ENCODE data around the gene METAP1D.
"Not testable (repeated sequence)": the region's sequence is repeated elsewhere in the genome, so short reads cannot be mapped to it uniquely, and the experiment has no call there.

Gene METAP1D

DNA sequence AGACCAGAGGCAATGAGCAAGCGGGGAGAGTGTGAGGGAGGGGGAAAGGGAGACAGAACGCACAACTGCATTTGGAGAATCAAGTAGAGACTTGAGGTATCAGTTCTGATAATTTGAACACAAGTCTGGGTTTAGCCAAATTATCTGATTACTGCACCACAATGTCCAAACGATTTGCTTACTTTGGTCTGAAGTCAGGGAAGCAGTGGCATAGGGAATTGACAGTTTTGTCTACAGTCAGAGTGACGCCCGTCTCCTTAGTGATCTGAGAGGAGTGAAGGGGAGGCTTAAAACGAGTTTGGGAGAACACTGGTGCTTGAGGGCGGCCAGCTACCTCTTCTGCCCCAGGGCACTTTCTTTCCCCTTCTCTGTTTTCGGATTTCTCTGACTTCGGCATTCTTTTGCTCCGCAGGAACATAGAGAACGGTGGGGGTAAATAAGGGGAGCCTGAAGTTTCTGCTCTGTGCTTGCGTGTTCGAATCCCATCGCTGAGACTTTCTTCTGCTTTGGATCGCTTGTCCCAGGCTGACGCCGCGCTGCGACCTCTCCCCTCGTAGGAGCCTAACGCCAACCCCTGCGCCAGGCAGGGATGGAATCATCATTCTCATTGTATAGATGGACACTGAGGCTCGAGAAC is 105.8 kb downstream of the METAP1D start:
- DNase-seq = no peak

GRCh38 chr2:172106108-172106961 is 106.6 kb downstream of the METAP1D start:
- no peak for DNase-seq

DNA sequence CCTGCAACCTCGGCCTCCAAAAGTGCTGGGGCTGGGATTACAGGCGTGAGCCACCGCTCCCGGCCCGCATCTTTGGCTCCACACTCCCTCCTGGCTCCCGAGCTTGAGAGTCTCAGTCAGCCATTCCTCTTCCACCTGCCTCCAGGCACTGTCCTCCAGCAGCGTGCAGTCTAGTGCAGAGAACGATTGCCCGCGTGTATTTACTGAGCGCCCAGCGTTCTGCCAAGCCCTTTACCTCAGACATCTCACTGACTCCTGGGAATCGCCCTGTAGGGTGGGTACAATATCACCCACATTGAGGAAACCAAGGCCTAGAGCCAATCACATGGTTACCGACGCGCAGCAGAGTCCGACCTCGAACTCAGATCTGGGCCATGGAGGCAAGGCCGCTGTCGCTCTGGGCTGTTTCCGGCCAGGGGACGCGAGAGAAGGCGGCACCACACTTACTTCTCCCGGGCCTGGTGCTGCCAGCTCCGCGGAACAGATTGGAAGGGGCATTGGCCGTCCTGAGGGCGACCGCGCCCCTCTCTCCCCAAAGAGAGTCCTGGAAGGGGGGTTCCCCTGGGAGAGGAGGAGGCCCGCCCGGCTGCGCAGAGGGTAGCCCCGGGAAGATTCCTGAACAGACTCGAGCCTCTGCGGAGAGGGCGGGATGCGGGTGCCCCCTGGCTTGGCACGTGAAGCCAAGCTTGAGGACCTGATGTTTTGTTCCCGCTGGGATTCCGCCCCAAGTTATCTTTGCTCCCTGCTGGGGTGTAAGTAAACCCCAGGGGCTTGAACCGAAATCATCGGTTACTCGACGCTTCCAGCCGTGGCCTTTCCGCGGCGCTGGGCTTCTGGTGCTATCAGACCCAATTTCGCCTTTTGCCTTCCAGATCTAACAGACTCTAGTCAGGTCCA is 108.2 kb downstream of the METAP1D start:
- no peak for DNase-seq

DNA sequence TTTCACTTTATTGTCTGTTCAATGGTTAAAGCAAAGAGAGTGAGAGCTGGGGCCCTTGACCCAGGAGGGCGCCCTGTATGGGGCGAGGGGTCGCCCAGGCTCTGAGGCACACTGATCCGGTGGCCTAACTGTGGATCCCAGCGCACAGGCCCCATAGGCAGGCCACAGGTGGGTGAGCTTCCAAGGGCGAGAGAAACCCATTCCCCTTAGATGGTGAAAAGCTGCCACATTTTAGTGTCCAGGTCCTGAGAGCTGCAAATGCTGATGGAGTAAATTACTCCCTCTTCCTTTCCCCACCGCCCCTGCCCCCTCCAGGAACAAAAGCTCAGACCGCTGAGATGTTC is 108.8 kb downstream of the METAP1D start:
- DNase-seq = no peak

DNA sequence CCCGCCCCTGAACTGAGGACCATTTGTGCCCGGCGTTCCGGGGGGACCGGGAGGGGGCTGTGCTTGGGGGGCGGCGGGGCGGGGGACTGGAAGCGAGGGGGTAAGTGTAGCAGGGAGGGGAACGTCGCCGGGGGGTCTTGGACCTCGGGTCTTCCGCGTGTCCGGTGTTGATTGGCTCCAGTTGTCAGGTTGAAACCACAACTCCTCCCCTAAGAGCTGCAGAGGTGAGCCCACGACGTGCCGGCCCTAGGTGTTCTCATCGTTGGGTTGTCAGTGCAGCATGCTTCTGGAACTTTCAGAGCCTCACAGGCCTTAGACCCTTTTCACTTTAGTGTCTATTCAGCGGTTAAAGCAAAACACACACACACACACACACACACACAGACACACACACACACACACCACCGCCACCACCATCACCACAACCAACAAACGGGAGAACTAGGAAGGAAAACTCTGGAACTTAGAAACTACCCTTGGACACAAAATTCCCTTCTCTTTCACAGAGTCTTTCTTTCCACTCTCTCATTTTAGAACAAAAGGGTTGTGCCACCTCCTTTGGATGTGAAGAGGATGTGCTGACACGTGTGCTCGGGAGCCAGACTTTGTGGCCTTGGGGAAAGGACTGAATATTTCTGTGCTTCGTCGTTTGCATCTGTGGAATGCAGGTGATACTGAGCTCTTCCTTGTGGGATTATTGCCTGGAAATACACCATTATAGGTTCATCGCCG is 109.7 kb downstream of the METAP1D start:
- no peak for DNase-seq

GRCh38 chr2:172109988-172110811 is 110.4 kb downstream of the METAP1D start:
- no peak for DNase-seq

GRCh38 chr2:172113617-172114016 is 113.9 kb downstream of the METAP1D start:
- DNase-seq = no peak

GRCh38 chr2:172114176-172114575 is 114.4 kb downstream of the METAP1D start:
- not testable (repeated sequence) for DNase-seq

GRCh38 chr2:172114579-172114978 is 114.8 kb downstream of the METAP1D start:
- DNase-seq = no peak

GRCh38 chr2:172116107-172116506 is 116.4 kb downstream of the METAP1D start:
- DNase-seq = no peak

GRCh38 chr2:172119089-172119488 is 119.3 kb downstream of the METAP1D start:
- DNase-seq = no peak

DNA sequence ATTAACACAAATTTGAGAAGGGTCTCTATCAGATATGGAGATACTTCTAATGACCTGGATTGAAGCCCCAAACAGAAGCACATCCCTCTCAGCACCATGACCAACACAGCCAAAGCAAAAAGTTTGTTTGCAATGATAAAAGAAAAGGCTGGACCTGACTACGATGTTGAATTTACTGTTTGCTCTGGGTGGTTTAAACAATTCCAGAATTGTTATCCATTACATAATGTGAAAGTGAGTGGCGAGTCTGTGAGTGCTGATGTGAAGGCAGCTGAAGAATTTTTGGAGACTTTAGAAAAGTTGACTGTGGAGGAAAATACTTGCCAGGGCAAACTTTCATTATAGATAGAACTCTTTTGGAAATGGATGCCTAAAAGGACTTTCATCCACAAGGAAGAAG is 120.4 kb downstream of the METAP1D start:
- DNase-seq = no peak

GRCh38 chr2:172128484-172128883 is 128.7 kb downstream of the METAP1D start:
- DNase-seq = no peak

DNA sequence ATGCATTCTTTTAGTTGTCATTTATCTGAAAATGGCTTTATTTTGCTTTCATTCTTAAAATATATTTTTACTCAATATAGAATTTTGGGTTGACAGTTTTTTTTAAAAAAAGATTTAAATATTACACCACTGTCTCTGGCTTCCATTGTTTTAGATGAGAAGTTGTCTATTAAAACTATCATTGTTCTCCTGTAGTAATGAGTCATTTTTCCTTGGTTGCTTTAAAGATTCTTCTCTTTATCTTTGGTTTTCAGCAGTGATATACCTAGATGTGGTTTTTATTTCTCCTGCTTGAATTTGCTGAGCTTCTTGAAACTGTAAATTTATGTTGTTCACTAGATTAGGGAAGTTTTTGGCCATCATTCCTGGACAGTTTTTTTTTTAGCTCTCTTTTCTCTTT is 129.7 kb downstream of the METAP1D start:
- DNase-seq = no peak
